Esophagus squamous epithelium (tissue), 4 donors: Measurements from ENCODE around the gene RASGRP1.

Experiments
- CTCF ChIP-seq, 6 experiments: fragments of 450-650 bp in 4 of 6; fragments of 200-600 bp in 2 of 6; sonication (generic) in 2 of 6; IDR thresholded peaks; one replicate each; pipeline ENCODE4 v1.5.1; 2016 to 2019; ENCODE audit warnings: antibody characterized with exemption in 6 of 6, mild to moderate bottlenecking in 4 of 6, moderate library complexity in 4 of 6
- POLR2A ChIP-seq, 4 donors: fragments of 450-650 bp; IDR thresholded peaks; one replicate each; pipeline ENCODE4 v1.6.1; 2017; ENCODE audit warnings: antibody characterized with exemption in 4 of 4, mild to moderate bottlenecking in 4 of 4, moderate library complexity in 3 of 4

GRCh38 chr15:38531509-38531908 is 33.1 kb downstream of the RASGRP1 start:
- no peak for TF ChIP-seq CTCF (IDR thresholded peaks at IDR 0.05)
- no peak for TF ChIP-seq POLR2A (IDR thresholded peaks at IDR 0.05)
